ENCODE results near the gene C14orf132.

The C14orf132 gene

GRCh38 chr14:96059519-96060135, 20.5 kb downstream of the C14orf132 start:
- H3K27ac ChIP-seq (ENCODE audit: low read depth in 2 of 2, low read length in 2 of 2) = no peak overlapping the region
- no peak overlapping the region for H3K9ac ChIP-seq (ENCODE audit: low read depth in 1 of 2, low read length in 2 of 2)
- no peaks in the 10 kb centered on the region for H3K9me3 ChIP-seq (ENCODE audit: control insufficient read depth in 2 of 2, low read length in 2 of 2)
- H3K27me3 ChIP-seq (ENCODE audit: control insufficient read depth in 2 of 2, insufficient read depth in 2 of 2, low read length in 2 of 2) = no peaks in the 10 kb centered on the region
- H3K36me3 ChIP-seq (ENCODE audit: control insufficient read depth in 2 of 2, insufficient read depth in 2 of 2, low read length in 2 of 2) = no peaks in the 10 kb centered on the region
- H3K4me3 ChIP-seq (ENCODE audit: low read length in 2 of 2) = no peak overlapping the region
- no peaks in the 10 kb centered on the region for H3K4me1 ChIP-seq (ENCODE audit: control insufficient read depth in 2 of 2, insufficient read depth in 2 of 2, low read length in 2 of 2)

GRCh38 chr14:96060186-96060933, 21.2 kb downstream of the C14orf132 start:
- H3K9ac ChIP-seq (ENCODE audit: low read depth in 1 of 2, low read length in 2 of 2) = no peak overlapping the region
- H3K4me3 ChIP-seq (ENCODE audit: low read length in 2 of 2) = no peak overlapping the region
- H3K27ac ChIP-seq (ENCODE audit: low read depth in 2 of 2, low read length in 2 of 2) = no peak overlapping the region
- H3K4me1 ChIP-seq (ENCODE audit: control insufficient read depth in 2 of 2, insufficient read depth in 2 of 2, low read length in 2 of 2) = no peaks in the 10 kb centered on the region
- no peaks in the 10 kb centered on the region for H3K27me3 ChIP-seq (ENCODE audit: control insufficient read depth in 2 of 2, insufficient read depth in 2 of 2, low read length in 2 of 2)
- no peaks in the 10 kb centered on the region for H3K36me3 ChIP-seq (ENCODE audit: control insufficient read depth in 2 of 2, insufficient read depth in 2 of 2, low read length in 2 of 2)
- no peaks in the 10 kb centered on the region for H3K9me3 ChIP-seq (ENCODE audit: control insufficient read depth in 2 of 2, low read length in 2 of 2)

- Histone ChIP-seq H3K9me3 (ENCODE audit: control insufficient read depth in 2 of 2, low read length in 2 of 2) (no peaks in the 10 kb centered on the region), H3K9ac (ENCODE audit: low read depth in 1 of 2, low read length in 2 of 2) (no peak overlapping the region), H3K4me1 (ENCODE audit: control insufficient read depth in 2 of 2, insufficient read depth in 2 of 2, low read length in 2 of 2) (no peaks in the 10 kb centered on the region), H3K27me3 (ENCODE audit: control insufficient read depth in 2 of 2, insufficient read depth in 2 of 2, low read length in 2 of 2) (no peaks in the 10 kb centered on the region), H3K27ac (ENCODE audit: low read depth in 2 of 2, low read length in 2 of 2) (no peak overlapping the region), H3K36me3 (ENCODE audit: control insufficient read depth in 2 of 2, insufficient read depth in 2 of 2, low read length in 2 of 2) (no peaks in the 10 kb centered on the region), H3K4me3 (ENCODE audit: low read length in 2 of 2) (no peak overlapping the region)
Measured at GRCh38 chr14:96062010-96062409, 22.8 kb downstream of the C14orf132 start.

GRCh38 chr14:96062506-96062905, 23.3 kb downstream of the C14orf132 start:
- Histone ChIP-seq H3K9ac (ENCODE audit: low read depth in 1 of 2, low read length in 2 of 2) (no peak overlapping the region), H3K9me3 (ENCODE audit: control insufficient read depth in 2 of 2, low read length in 2 of 2) (no peaks in the 10 kb centered on the region), H3K36me3 (ENCODE audit: control insufficient read depth in 2 of 2, insufficient read depth in 2 of 2, low read length in 2 of 2) (no peaks in the 10 kb centered on the region), H3K4me3 (ENCODE audit: low read length in 2 of 2) (no peak overlapping the region), H3K27ac (ENCODE audit: low read depth in 2 of 2, low read length in 2 of 2) (no peak overlapping the region), H3K4me1 (ENCODE audit: control insufficient read depth in 2 of 2, insufficient read depth in 2 of 2, low read length in 2 of 2) (no peaks in the 10 kb centered on the region), H3K27me3 (ENCODE audit: control insufficient read depth in 2 of 2, insufficient read depth in 2 of 2, low read length in 2 of 2) (no peaks in the 10 kb centered on the region)

- Histone ChIP-seq H3K27me3 (ENCODE audit: control insufficient read depth in 2 of 2, insufficient read depth in 2 of 2, low read length in 2 of 2) (no peaks in the 10 kb centered on the region), H3K9ac (ENCODE audit: low read depth in 1 of 2, low read length in 2 of 2) (no peak overlapping the region), H3K27ac (ENCODE audit: low read depth in 2 of 2, low read length in 2 of 2) (no peak overlapping the region), H3K36me3 (ENCODE audit: control insufficient read depth in 2 of 2, insufficient read depth in 2 of 2, low read length in 2 of 2) (no peaks in the 10 kb centered on the region), H3K4me3 (ENCODE audit: low read length in 2 of 2) (no peak overlapping the region), H3K4me1 (ENCODE audit: control insufficient read depth in 2 of 2, insufficient read depth in 2 of 2, low read length in 2 of 2) (no peaks in the 10 kb centered on the region), H3K9me3 (ENCODE audit: control insufficient read depth in 2 of 2, low read length in 2 of 2) (no peaks in the 10 kb centered on the region)
Measured at GRCh38 chr14:96064866-96065265, 25.7 kb downstream of the C14orf132 start.

- no peak overlapping the region for H3K9ac ChIP-seq (ENCODE audit: low read depth in 1 of 2, low read length in 2 of 2)
- no peaks in the 10 kb centered on the region for H3K36me3 ChIP-seq (ENCODE audit: control insufficient read depth in 2 of 2, insufficient read depth in 2 of 2, low read length in 2 of 2)
- H3K4me3 ChIP-seq (ENCODE audit: low read length in 2 of 2) = no peak overlapping the region
- no peak overlapping the region for H3K27ac ChIP-seq (ENCODE audit: low read depth in 2 of 2, low read length in 2 of 2)
- H3K4me1 ChIP-seq (ENCODE audit: control insufficient read depth in 2 of 2, insufficient read depth in 2 of 2, low read length in 2 of 2) = no peaks in the 10 kb centered on the region
- H3K9me3 ChIP-seq (ENCODE audit: control insufficient read depth in 2 of 2, low read length in 2 of 2) = no peaks in the 10 kb centered on the region
- no peaks in the 10 kb centered on the region for H3K27me3 ChIP-seq (ENCODE audit: control insufficient read depth in 2 of 2, insufficient read depth in 2 of 2, low read length in 2 of 2)
Measured at GRCh38 chr14:96065661-96066459, 26.7 kb downstream of the C14orf132 start.

GRCh38 chr14:96066976-96067375, 27.8 kb downstream of the C14orf132 start:
- Histone ChIP-seq H3K27me3 (ENCODE audit: control insufficient read depth in 2 of 2, insufficient read depth in 2 of 2, low read length in 2 of 2) (no peaks in the 10 kb centered on the region), H3K27ac (ENCODE audit: low read depth in 2 of 2, low read length in 2 of 2) (no peak overlapping the region), H3K9ac (ENCODE audit: low read depth in 1 of 2, low read length in 2 of 2) (no peak overlapping the region), H3K36me3 (ENCODE audit: control insufficient read depth in 2 of 2, insufficient read depth in 2 of 2, low read length in 2 of 2) (no peaks in the 10 kb centered on the region), H3K4me1 (ENCODE audit: control insufficient read depth in 2 of 2, insufficient read depth in 2 of 2, low read length in 2 of 2) (no peaks in the 10 kb centered on the region), H3K4me3 (ENCODE audit: low read length in 2 of 2) (no peak overlapping the region), H3K9me3 (ENCODE audit: control insufficient read depth in 2 of 2, low read length in 2 of 2) (no peaks in the 10 kb centered on the region)

GRCh38 chr14:96067985-96068930, 29.1 kb downstream of the C14orf132 start:
- H3K9ac ChIP-seq (ENCODE audit: low read depth in 1 of 2, low read length in 2 of 2) = no peak overlapping the region
- no peaks in the 10 kb centered on the region for H3K27me3 ChIP-seq (ENCODE audit: control insufficient read depth in 2 of 2, insufficient read depth in 2 of 2, low read length in 2 of 2)
- H3K4me1 ChIP-seq (ENCODE audit: control insufficient read depth in 2 of 2, insufficient read depth in 2 of 2, low read length in 2 of 2) = no peaks in the 10 kb centered on the region
- H3K27ac ChIP-seq (ENCODE audit: low read depth in 2 of 2, low read length in 2 of 2) = no peak overlapping the region
- H3K9me3 ChIP-seq (ENCODE audit: control insufficient read depth in 2 of 2, low read length in 2 of 2) = no peaks in the 10 kb centered on the region
- no peak overlapping the region for H3K4me3 ChIP-seq (ENCODE audit: low read length in 2 of 2)
- H3K36me3 ChIP-seq (ENCODE audit: control insufficient read depth in 2 of 2, insufficient read depth in 2 of 2, low read length in 2 of 2) = no peaks in the 10 kb centered on the region

GRCh38 chr14:96069421-96069820, 30.3 kb downstream of the C14orf132 start:
- Histone ChIP-seq H3K27ac (ENCODE audit: low read depth in 2 of 2, low read length in 2 of 2) (no peak overlapping the region), H3K9ac (ENCODE audit: low read depth in 1 of 2, low read length in 2 of 2) (no peak overlapping the region), H3K27me3 (ENCODE audit: control insufficient read depth in 2 of 2, insufficient read depth in 2 of 2, low read length in 2 of 2) (no peaks in the 10 kb centered on the region), H3K9me3 (ENCODE audit: control insufficient read depth in 2 of 2, low read length in 2 of 2) (no peaks in the 10 kb centered on the region), H3K36me3 (ENCODE audit: control insufficient read depth in 2 of 2, insufficient read depth in 2 of 2, low read length in 2 of 2) (no peaks in the 10 kb centered on the region), H3K4me1 (ENCODE audit: control insufficient read depth in 2 of 2, insufficient read depth in 2 of 2, low read length in 2 of 2) (no peaks in the 10 kb centered on the region), H3K4me3 (ENCODE audit: low read length in 2 of 2) (no peak overlapping the region)

Measured in mucosa of rectum (tissue), 2 donors.